Hepatocyte (in vitro differentiated cells): Measurements from ENCODE around the gene FMN1.

Source experiments
- CTCF ChIP-seq: fragments of 200-600 bp; sonication (generic); IDR thresholded peaks from 2 replicates; pipeline ENCODE4 v1.5.1; 2016; ENCODE audit warnings: antibody characterized with exemption, mild to moderate bottlenecking; ENCODE audit not compliant: poor library complexity
- EZH2phosphoT487 ChIP-seq: fragments of 200-600 bp; sonication (generic); IDR thresholded peaks from one replicate; pipeline ENCODE4 v1.6.1; 2018; ENCODE audit warnings: antibody characterized with exemption, mild to moderate bottlenecking, low read depth, moderate library complexity; ENCODE audit not compliant: unreplicated experiment, severe bottlenecking

GRCh38 chr15:33135355-33135781 lies 59.1 kb downstream of the FMN1 start:
- TF ChIP-seq CTCF (no peak), EZH2phosphoT487 (no peak)
